Aorta (tissue), 5 donors: ENCODE results near the gene TXNDC15. TPM values are rescaled to one million over a fixed set of nuclear protein-coding genes. Genes with fewer than 3 reads are reported as not detected.
"Not testable (repeated sequence)": the region's sequence is repeated elsewhere in the genome, so short reads cannot be mapped to it uniquely, and the experiment has no call there.

Source experiments
- ATAC-seq: fragments of 200-7000 bp; cut with Tn5 transposase; one replicate; pipeline ENCODE4 v1.9.1; 2022; ENCODE audit warnings: moderate library complexity; ENCODE audit not compliant: low FRiP score
- DNase-seq, 2 donors: peaks; one replicate each; pipeline ENCODE4 v3.0.0-alpha.2; 2020
- H3K27ac ChIP-seq, 2 donors: one replicate each; pipeline ENCODE4 v1.5.1; 2013; ENCODE audit warnings: low read length in 2 of 2, mild to moderate bottlenecking in 2 of 2, moderate library complexity in 2 of 2, control low read depth in 1 of 2, inconsistent platforms in 1 of 2, low read depth in 1 of 2
- H3K27me3 ChIP-seq, 2 donors: one replicate each; pipeline ENCODE4 v1.6.1; 2013; ENCODE audit warnings: control low read depth in 1 of 2, low read length in 1 of 2, mild to moderate bottlenecking in 1 of 2, moderate library complexity in 1 of 2; ENCODE audit not compliant: insufficient read depth in 2 of 2, control insufficient read depth in 1 of 2
- H3K36me3 ChIP-seq, 2 donors: one replicate each; pipeline ENCODE4 v1.6.1; 2013; ENCODE audit warnings: control low read depth in 1 of 2, low read length in 1 of 2, mild to moderate bottlenecking in 1 of 2; ENCODE audit not compliant: insufficient read depth in 2 of 2, control insufficient read depth in 1 of 2
- H3K4me1 ChIP-seq, 2 donors: one replicate each; pipeline ENCODE4 v1.6.1; 2013; ENCODE audit warnings: low read length in 2 of 2, control low read depth in 1 of 2, mild to moderate bottlenecking in 1 of 2, moderate library complexity in 1 of 2; ENCODE audit not compliant: insufficient read depth in 2 of 2, control insufficient read depth in 1 of 2
- H3K4me3 ChIP-seq, 2 donors: one replicate each; pipeline ENCODE4 v1.5.1; 2013; ENCODE audit warnings: low read length in 2 of 2, control low read depth in 1 of 2, mild to moderate bottlenecking in 1 of 2
- H3K9me3 ChIP-seq: one replicate; pipeline ENCODE4 v1.6.1; 2013; ENCODE audit warnings: mild to moderate bottlenecking, low read length; ENCODE audit not compliant: control insufficient read depth
- WGBS, 2 donors: extraction: QIAGEN DNeasy Blood & Tissue Kit; methylation state at CpG; one replicate each; pipeline ENCODE4 v1.1.7; 2013; 5-methylcytosine and 5-hydroxymethylcytosine counted together
- intact Hi-C, 2 donors: fragments of 100-400 bp; cut with DNase I; formaldehyde crosslinking; loops; one replicate each; pipeline versions ENCODE4 v1.14.2 to v1.15.0; 2022
- polyA plus RNA-seq, 2 donors: library from polyadenylated mRNA; stranded (reverse); fragments of 200-250 nt; gene quantifications; one replicate each; pipeline ENCODE4 v1.2.3, GENCODE V29; 2013
- total RNA-seq, 2 donors: library from RNA; stranded (reverse); fragmentation: NEBNext Ultra II Directional; extraction: Animal tissue kit (Norgen Biotek cat#: 25700); gene quantifications; one replicate each; pipeline ENCODE4 v1.2.1, GENCODE V29; 2021
- donor health status: healthy with polysubstance abuse.
- donor health status: Bipolar disorder and iron deficiency.
- donor health status: DM: no; HTN: no; CAD: no.
- donor health status: DM: no; HTN: no; CAD: no.
- donor health status: DM: yes; HTN: yes; CAD: no.

TXNDC15 gene
- total and polyA plus RNA-seq, 4 donors, result 67.7 to 122 (median 79.4) TPM

- Histone ChIP-seq H3K36me3 (peaks cover 0 to 5% of the 10 kb centered on the region in 2 donors), H3K27ac (no peak overlapping the region), H3K4me3 (no peak overlapping the region), H3K27me3 (no peaks in the 10 kb centered on the region), H3K4me1 (peaks cover 0 to 2% of the 10 kb centered on the region in 2 donors), H3K9me3 (no peaks in the 10 kb centered on the region)
- no peak for ATAC-seq
- 26 to 31% methylated on average over 3 of the region's 3 CpGs for WGBS, 2 donors
- DNase-seq, result no peak
- intact Hi-C loops, result loop anchor here in 1 of 2 donors (10.0 kb wide), 1 partner anchor 106 kb away; the partner anchor contains the start of gene CAMLG
Measured at GRCh38 chr5:134840811-134841210, 33.4 kb upstream of the TXNDC15 start.

DNA sequence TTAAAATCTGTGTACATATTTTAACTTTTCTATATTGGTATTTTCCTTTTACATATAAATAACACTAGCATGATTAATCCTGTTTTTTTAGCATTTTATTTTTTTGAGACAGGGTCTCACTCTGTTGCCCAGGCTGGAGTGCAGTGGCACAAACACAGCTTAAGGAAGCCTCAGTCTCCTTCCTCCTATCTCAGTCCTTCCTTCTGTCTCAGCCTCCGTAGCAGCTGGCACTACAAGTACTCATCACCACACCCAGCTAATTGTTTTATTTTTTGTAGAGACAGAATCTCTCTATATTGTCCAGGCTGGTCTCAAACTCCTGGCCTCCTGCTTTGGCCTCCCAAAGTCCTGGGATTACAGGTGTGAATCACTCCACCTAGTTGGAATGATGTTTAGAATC is 29.9 kb upstream of the TXNDC15 start:
- intact Hi-C loops, result loop anchor here in 1 of 2 donors (10.0 kb wide), 1 partner anchor 109 kb away; the partner anchor contains the start of gene CAMLG
- Histone ChIP-seq H3K27ac (no peak overlapping the region), H3K4me3 (no peak overlapping the region), H3K27me3 (no peaks in the 10 kb centered on the region), H3K9me3 (no peaks in the 10 kb centered on the region), H3K36me3 (peaks cover 0 to 5% of the 10 kb centered on the region in 2 donors), H3K4me1 (peaks cover 2% of the 10 kb centered on the region in 2 donors)
- ATAC-seq (no peak), DNase-seq (no peak)
- 95 to 100% methylated on average over 1 of the region's 1 CpG for WGBS, 2 donors

DNA sequence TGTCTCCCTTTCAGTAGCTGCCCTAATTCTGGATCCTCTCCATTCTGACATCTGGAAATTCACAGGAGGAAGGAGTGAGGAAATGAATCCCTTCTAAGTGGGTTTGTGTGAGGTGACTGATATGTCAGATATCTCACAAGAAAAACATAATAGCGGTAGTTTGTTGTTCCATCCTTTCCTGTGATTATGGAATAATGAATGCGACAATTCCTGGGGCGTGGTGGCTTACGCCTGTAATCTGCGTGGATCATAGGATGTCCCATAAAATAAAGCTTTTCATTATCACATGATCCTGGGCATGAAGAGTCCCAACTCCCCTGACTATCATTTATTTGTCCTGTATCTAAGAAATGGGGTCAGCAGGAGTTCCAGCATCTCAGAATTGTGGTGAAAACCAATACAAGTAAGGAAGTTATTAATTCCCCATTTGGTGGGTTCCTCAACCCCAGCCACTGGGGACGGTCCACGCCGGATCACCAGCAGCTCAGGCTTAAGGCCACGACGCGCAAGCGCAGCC is 28.8 kb upstream of the TXNDC15 start:
- Histone ChIP-seq H3K9me3 (no peaks in the 10 kb centered on the region), H3K4me1 (peaks cover 2% of the 10 kb centered on the region in 2 donors), H3K36me3 (peaks cover 0 to 3% of the 10 kb centered on the region in 2 donors), H3K27ac (peak overlapping the region; percentile 56 to 73), H3K27me3 (no peaks in the 10 kb centered on the region), H3K4me3 (no peak overlapping the region)
- ATAC-seq (peak; percentile 12), DNase-seq (no peak)
- intact Hi-C loops, result loop anchor here in 1 of 2 donors (5.0 to 10.0 kb wide), 2 partner anchors 57 to 111 kb away; partner anchors contain the start of gene CAMLG
- WGBS, 2 donors, result 7 to 8% methylated on average over 12 of the region's 12 CpGs

GRCh38 chr5:134845852-134846640 is 28.1 kb upstream of the TXNDC15 start, which contains the start of gene C5orf24:
Gene C5orf24, plus strand, starts transcription at chr5:134845968. Its CDS starts 8,933 bp downstream, at chr5:134854901.
- Histone ChIP-seq H3K36me3 (no peaks in the 10 kb centered on the region), H3K4me1 (peaks cover 2% of the 10 kb centered on the region in 2 donors), H3K9me3 (no peaks in the 10 kb centered on the region), H3K27ac (peak within 1 kb of the TSS; percentile 76 to 88), H3K4me3 (peak within 1 kb of the TSS; percentile 81 to 94), H3K27me3 (no peaks in the 10 kb centered on the region)
- ATAC-seq (peak; percentile 99), DNase-seq (peak; percentile 97 to 99)
- WGBS, 2 donors, result 0% methylated on average over 50 to 84 of the region's 84 CpGs
- intact Hi-C loops, result loop anchor here in 1 of 2 donors (5.0 to 10.0 kb wide), 2 partner anchors 56 to 111 kb away; partner anchors contain the start of gene CAMLG

DNA sequence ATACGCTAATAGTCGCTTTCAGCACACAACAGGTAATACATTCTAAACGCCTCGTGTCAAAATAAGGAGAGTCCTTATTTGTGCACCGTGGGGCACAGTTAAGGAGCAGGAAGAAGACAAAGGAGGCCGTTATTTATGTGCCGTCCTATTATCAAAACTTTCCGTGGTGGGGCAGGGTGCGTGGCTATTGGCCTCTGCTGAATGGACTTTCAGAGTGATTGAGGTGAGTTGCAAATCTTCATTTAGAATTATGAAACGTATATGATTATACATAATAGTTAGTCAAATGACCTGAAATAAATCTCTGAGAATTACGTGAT is 27.6 kb upstream of the TXNDC15 start:
- Histone ChIP-seq H3K27me3 (no peaks in the 10 kb centered on the region), H3K9me3 (no peaks in the 10 kb centered on the region), H3K36me3 (no peaks in the 10 kb centered on the region), H3K4me3 (peak overlapping the region; percentile 81 to 94), H3K27ac (peak overlapping the region; percentile 76 to 88), H3K4me1 (peaks cover 2% of the 10 kb centered on the region in 2 donors)
- ATAC-seq (peak; percentile 1), DNase-seq (no peak)
- 1% methylated on average over 11 of the region's 11 CpGs for WGBS, 2 donors
- intact Hi-C loops, result loop anchor here in 1 of 2 donors (5.0 to 10.0 kb wide), 2 partner anchors 56 to 112 kb away; partner anchors contain the start of gene CAMLG

GRCh38 chr5:134849434-134849933 is 24.7 kb upstream of the TXNDC15 start:
- H3K27me3 ChIP-seq, DNase-seq, H3K36me3 ChIP-seq, ATAC-seq, H3K27ac ChIP-seq, H3K4me3 ChIP-seq, H3K9me3 ChIP-seq, H3K4me1 ChIP-seq: not testable (repeated sequence)
- intact Hi-C loops, result loop anchor here in 1 of 2 donors (5.0 to 10.0 kb wide), 2 partner anchors 53 to 115 kb away; partner anchors contain the start of gene CAMLG
- 65 to 67% methylated on average over 7 of the region's 7 CpGs for WGBS, 2 donors

DNA sequence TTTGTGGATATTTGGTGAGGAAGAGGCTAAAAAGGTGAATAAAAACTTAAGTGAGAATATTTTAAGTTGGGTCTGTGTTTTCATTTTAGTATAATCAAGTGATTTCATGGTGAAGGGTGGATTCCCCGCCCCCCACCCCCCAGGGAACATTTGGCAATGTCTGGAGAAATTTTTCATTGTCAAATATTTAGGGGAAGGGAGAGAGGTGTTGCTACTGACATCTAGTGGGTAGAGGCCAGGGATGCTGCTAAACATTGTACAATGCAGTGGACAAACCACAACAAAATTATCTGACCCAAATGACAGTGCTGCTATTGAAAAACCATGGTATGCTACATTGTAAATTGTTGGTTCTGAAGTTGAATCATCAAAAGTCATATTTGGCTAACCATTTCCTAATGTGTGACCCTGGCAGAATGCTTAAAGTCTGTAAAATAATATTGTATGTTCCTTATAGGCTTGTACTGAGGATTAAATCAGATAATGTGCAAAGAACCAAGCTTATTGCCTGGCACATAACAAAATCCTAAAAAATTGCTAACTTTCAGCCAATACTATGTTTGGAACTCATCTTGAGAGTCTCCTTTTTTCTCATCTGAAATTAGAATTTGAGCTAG is 22.8 kb upstream of the TXNDC15 start:
- Histone ChIP-seq H3K4me3 (no peak overlapping the region), H3K27ac (no peak overlapping the region), H3K36me3 (peaks cover 0 to 2% of the 10 kb centered on the region in 2 donors), H3K9me3 (no peaks in the 10 kb centered on the region), H3K4me1 (peaks cover 0 to 2% of the 10 kb centered on the region in 2 donors), H3K27me3 (no peaks in the 10 kb centered on the region)
- WGBS, 2 donors, result 4 to 18% methylated on average over 1 of the region's 1 CpG
- intact Hi-C loops, result no loop called here
- ATAC-seq (no peak), DNase-seq (no peak)

DNA sequence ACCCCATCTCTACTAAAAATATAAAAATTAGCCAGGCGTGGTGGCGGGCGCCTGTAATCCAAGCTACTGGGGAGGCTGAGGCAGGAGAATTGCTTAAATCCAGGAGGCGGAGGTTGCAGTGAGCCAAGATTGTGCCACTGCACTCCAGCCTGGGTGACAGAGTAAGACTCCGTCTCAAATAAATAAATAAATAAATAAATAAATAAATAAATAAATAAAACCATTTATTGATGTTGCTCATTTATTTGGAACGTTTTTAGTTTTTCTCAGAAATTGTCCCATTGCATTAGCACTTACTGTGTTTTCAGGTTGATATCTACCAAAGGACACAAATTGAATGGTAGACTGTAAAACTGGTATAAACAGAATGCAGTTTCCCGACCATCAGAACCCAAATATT is 17.7 kb upstream of the TXNDC15 start:
- ATAC-seq, H3K4me1 ChIP-seq, H3K4me3 ChIP-seq, intact Hi-C loops, H3K27me3 ChIP-seq, H3K36me3 ChIP-seq, DNase-seq, H3K9me3 ChIP-seq, H3K27ac ChIP-seq: not testable (repeated sequence)
- WGBS, 2 donors, result 84 to 86% methylated on average over 7 of the region's 7 CpGs
